Measurements from ENCODE around the gene FAM135A. TPM values are rescaled to one million over a fixed set of nuclear protein-coding genes. Genes with fewer than 3 reads are reported as not detected.

FAM135A gene
- total and polyA plus RNA-seq, 2 of the 13 experiments (the other 11 are each of a cell fraction or from before 2014, with no cell fraction given) = 26.9 to 31.5 TPM

DNA sequence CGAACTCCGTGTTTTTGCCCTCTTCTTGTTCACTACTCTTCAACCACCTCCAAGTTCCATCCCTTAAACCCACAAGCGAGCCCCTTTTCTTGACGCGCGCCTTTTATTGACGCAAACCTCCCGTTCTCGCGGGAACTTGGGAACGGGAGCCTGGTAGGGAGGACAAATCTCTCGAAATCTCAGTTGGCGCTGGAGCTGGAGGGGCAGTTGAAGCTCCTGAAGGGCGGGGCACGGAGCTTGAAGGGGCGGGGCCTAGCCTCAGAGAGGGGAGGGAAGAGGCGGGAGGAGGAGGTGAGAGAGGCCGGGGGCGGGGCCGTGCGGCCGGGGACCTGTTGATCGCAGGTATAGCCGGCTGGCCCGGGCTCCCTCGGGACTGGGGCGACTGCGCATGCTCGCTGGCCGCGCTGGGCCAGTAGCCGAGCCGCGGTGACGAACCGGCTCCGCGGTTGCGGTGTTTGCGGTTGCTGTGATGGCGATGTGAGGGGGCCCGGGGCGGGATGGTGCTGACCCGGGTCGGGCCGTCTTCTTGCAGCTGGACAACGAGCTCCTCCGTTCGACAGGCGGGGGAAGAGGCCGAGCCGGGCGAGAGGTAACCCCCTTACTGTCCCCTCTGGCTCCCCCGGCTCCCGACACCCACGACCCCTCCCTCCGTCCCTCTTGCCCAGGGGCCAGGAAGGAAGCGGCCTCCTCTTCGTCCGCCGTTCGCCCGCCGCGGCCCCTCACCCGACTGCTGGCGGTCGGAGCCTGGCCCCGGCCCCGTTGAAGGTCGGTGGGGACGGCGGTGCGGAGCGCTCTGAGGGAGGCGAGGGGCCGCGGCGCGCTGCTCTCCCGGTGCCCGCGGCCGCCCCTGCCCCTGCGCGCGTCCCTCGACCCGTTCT is at the start of gene FAM135A (continued):
- TF ChIP-seq, protein P1, sequence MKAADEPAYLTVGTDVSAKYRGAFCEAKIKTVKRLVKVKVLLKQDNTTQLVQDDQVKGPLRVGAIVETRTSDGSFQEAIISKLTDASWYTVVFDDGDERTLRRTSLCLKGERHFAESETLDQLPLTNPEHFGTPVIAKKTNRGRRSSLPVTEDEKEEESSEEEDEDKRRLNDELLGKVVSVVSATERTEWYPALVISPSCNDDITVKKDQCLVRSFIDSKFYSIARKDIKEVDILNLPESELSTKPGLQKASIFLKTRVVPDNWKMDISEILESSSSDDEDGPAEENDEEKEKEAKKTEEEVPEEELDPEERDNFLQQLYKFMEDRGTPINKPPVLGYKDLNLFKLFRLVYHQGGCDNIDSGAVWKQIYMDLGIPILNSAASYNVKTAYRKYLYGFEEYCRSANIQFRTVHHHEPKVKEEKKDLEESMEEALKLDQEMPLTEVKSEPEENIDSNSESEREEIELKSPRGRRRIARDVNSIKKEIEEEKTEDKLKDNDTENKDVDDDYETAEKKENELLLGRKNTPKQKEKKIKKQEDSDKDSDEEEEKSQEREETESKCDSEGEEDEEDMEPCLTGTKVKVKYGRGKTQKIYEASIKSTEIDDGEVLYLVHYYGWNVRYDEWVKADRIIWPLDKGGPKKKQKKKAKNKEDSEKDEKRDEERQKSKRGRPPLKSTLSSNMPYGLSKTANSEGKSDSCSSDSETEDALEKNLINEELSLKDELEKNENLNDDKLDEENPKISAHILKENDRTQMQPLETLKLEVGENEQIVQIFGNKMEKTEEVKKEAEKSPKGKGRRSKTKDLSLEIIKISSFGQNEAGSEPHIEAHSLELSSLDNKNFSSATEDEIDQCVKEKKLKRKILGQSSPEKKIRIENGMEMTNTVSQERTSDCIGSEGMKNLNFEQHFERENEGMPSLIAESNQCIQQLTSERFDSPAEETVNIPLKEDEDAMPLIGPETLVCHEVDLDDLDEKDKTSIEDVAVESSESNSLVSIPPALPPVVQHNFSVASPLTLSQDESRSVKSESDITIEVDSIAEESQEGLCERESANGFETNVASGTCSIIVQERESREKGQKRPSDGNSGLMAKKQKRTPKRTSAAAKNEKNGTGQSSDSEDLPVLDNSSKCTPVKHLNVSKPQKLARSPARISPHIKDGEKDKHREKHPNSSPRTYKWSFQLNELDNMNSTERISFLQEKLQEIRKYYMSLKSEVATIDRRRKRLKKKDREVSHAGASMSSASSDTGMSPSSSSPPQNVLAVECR (CRISPR knock-in tag; IDR thresholded peaks at IDR 0.05; ENCODE audit: borderline replicate concordance) = peak; percentile 84
- TF ChIP-seq, protein P2, sequence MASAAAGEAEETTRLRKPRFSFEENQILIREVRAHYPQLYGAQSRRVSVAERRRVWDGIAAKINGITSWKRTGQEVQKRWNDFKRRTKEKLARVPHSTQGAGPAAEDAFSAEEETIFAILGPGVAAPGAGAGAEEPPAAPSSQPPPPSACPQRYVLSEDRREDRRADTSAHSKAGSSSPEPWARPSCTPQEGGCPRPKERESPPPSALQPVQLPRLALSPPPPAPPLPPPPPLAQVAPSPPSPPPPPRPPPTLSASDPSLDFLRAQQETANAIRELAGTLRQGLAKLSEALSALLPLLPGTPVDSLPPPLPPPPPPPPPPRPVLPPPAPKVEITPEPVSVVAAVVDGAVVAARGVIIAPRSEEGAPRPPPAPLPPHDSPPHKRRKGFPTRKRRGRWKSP (CRISPR knock-in tag; IDR thresholded peaks at IDR 0.05) = 0 out of 2 replicates have a peak, but pooled peaks have one; percentile 22
- TF ChIP-seq SNAPC2 (CRISPR knock-in tag; IDR thresholded peaks at IDR 0.05) = peak; percentile 40; the same call in 1 of the 2 replicates
- no peak for TF ChIP-seq ZKSCAN8 (CRISPR knock-in tag; IDR thresholded peaks at IDR 0.05; ENCODE audit: borderline replicate concordance)
- TF ChIP-seq, protein P3, sequence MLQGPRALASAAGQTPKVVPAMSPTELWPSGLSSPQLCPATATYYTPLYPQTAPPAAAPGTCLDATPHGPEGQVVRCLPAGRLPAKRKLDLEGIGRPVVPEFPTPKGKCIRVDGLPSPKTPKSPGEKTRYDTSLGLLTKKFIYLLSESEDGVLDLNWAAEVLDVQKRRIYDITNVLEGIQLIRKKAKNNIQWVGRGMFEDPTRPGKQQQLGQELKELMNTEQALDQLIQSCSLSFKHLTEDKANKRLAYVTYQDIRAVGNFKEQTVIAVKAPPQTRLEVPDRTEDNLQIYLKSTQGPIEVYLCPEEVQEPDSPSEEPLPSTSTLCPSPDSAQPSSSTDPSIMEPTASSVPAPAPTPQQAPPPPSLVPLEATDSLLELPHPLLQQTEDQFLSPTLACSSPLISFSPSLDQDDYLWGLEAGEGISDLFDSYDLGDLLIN (CRISPR knock-in tag; IDR thresholded peaks at IDR 0.05; ENCODE audit: borderline replicate concordance) = peak; percentile 13; the same call in 1 of the 2 replicates
- TF ChIP-seq, protein P4, sequence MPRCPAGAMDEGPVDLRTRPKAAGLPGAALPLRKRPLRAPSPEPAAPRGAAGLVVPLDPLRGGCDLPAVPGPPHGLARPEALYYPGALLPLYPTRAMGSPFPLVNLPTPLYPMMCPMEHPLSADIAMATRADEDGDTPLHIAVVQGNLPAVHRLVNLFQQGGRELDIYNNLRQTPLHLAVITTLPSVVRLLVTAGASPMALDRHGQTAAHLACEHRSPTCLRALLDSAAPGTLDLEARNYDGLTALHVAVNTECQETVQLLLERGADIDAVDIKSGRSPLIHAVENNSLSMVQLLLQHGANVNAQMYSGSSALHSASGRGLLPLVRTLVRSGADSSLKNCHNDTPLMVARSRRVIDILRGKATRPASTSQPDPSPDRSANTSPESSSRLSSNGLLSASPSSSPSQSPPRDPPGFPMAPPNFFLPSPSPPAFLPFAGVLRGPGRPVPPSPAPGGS (CRISPR knock-in tag; IDR thresholded peaks at IDR 0.05) = 0 out of 2 replicates have a peak, but pooled peaks have one; percentile 16
- TF ChIP-seq, protein P5, sequence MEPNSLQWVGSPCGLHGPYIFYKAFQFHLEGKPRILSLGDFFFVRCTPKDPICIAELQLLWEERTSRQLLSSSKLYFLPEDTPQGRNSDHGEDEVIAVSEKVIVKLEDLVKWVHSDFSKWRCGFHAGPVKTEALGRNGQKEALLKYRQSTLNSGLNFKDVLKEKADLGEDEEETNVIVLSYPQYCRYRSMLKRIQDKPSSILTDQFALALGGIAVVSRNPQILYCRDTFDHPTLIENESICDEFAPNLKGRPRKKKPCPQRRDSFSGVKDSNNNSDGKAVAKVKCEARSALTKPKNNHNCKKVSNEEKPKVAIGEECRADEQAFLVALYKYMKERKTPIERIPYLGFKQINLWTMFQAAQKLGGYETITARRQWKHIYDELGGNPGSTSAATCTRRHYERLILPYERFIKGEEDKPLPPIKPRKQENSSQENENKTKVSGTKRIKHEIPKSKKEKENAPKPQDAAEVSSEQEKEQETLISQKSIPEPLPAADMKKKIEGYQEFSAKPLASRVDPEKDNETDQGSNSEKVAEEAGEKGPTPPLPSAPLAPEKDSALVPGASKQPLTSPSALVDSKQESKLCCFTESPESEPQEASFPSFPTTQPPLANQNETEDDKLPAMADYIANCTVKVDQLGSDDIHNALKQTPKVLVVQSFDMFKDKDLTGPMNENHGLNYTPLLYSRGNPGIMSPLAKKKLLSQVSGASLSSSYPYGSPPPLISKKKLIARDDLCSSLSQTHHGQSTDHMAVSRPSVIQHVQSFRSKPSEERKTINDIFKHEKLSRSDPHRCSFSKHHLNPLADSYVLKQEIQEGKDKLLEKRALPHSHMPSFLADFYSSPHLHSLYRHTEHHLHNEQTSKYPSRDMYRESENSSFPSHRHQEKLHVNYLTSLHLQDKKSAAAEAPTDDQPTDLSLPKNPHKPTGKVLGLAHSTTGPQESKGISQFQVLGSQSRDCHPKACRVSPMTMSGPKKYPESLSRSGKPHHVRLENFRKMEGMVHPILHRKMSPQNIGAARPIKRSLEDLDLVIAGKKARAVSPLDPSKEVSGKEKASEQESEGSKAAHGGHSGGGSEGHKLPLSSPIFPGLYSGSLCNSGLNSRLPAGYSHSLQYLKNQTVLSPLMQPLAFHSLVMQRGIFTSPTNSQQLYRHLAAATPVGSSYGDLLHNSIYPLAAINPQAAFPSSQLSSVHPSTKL (CRISPR knock-in tag; IDR thresholded peaks at IDR 0.05) = peak; percentile 49; the same call in 1 of the 2 replicates
- no peak for TF ChIP-seq GTF3A (CRISPR knock-in tag; conservative IDR thresholded peaks at IDR 0.05)
- peak; percentile 68; the same call in 1 of the 2 replicates for TF ChIP-seq SAFB2 (CRISPR knock-in tag; IDR thresholded peaks at IDR 0.05; ENCODE audit: borderline replicate concordance, low read depth)
- TF ChIP-seq, protein P6, sequence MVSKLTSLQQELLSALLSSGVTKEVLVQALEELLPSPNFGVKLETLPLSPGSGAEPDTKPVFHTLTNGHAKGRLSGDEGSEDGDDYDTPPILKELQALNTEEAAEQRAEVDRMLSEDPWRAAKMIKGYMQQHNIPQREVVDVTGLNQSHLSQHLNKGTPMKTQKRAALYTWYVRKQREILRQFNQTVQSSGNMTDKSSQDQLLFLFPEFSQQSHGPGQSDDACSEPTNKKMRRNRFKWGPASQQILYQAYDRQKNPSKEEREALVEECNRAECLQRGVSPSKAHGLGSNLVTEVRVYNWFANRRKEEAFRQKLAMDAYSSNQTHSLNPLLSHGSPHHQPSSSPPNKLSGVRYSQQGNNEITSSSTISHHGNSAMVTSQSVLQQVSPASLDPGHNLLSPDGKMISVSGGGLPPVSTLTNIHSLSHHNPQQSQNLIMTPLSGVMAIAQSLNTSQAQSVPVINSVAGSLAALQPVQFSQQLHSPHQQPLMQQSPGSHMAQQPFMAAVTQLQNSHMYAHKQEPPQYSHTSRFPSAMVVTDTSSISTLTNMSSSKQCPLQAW (CRISPR knock-in tag; IDR thresholded peaks at IDR 0.05) = peak; percentile 92
